ENCODE results near the gene MACF1. TPM values are rescaled to one million over a fixed set of nuclear protein-coding genes. Genes with fewer than 3 reads are reported as not detected.

MACF1 gene
- total RNA-seq, 2 donors from 2014 or later = 107 to 148 TPM

GRCh38 chr1:39436842-39437241 lies 232.3 kb downstream of the MACF1 start:
- H3K27me3 ChIP-seq = no peaks in the 10 kb centered on the region
- no peaks in the 10 kb centered on the region for H3K4me1 ChIP-seq
- no peak for DNase-seq
- H3K9me3 ChIP-seq = no peaks in the 10 kb centered on the region
- no peak for TF ChIP-seq CTCF (IDR thresholded peaks at IDR 0.05)
- intact Hi-C loops (cut with DNase I) = no loop called here
- H3K9ac ChIP-seq (ENCODE audit: low read depth in 2 of 2, low read length in 2 of 2) = no peak overlapping the region
- peaks cover 8% of the 10 kb centered on the region for H3K36me3 ChIP-seq
- H3K27ac ChIP-seq = no peak overlapping the region
- no peak overlapping the region for H3K4me3 ChIP-seq

GRCh38 chr1:39438042-39438441 lies 233.5 kb downstream of the MACF1 start:
- Histone ChIP-seq H3K4me1 (no peaks in the 10 kb centered on the region), H3K27ac (no peak overlapping the region), H3K9me3 (no peaks in the 10 kb centered on the region), H3K9ac (ENCODE audit: low read depth in 2 of 2, low read length in 2 of 2) (no peak overlapping the region), H3K4me3 (no peak overlapping the region), H3K27me3 (no peaks in the 10 kb centered on the region), H3K36me3 (peaks cover 19% of the 10 kb centered on the region)
- intact Hi-C loops (cut with DNase I) = no loop called here
- no peak for DNase-seq
- TF ChIP-seq CTCF (IDR thresholded peaks at IDR 0.05) = no peak

GRCh38 chr1:39440856-39441255 lies 236.4 kb downstream of the MACF1 start:
- no peak for DNase-seq
- Histone ChIP-seq H3K4me1 (no peaks in the 10 kb centered on the region), H3K9me3 (no peaks in the 10 kb centered on the region), H3K36me3 (peaks cover 31% of the 10 kb centered on the region), H3K27ac (no peak overlapping the region), H3K4me3 (no peak overlapping the region), H3K9ac (ENCODE audit: low read depth in 2 of 2, low read length in 2 of 2) (no peak overlapping the region), H3K27me3 (no peaks in the 10 kb centered on the region)
- intact Hi-C loops (cut with DNase I) = no loop called here
- no peak for TF ChIP-seq CTCF (IDR thresholded peaks at IDR 0.05)

GRCh38 chr1:39441797-39442196 lies 237.3 kb downstream of the MACF1 start:
- intact Hi-C loops (cut with DNase I) = no loop called here
- no peaks in the 10 kb centered on the region for H3K9me3 ChIP-seq
- H3K4me1 ChIP-seq = no peaks in the 10 kb centered on the region
- peaks cover 32% of the 10 kb centered on the region for H3K36me3 ChIP-seq
- no peaks in the 10 kb centered on the region for H3K27me3 ChIP-seq
- no peak for TF ChIP-seq CTCF (IDR thresholded peaks at IDR 0.05)
- no peak overlapping the region for H3K4me3 ChIP-seq
- DNase-seq = no peak
- no peak overlapping the region for H3K27ac ChIP-seq
- no peak overlapping the region for H3K9ac ChIP-seq (ENCODE audit: low read depth in 2 of 2, low read length in 2 of 2)

GRCh38 chr1:39445573-39445972 lies 241.1 kb downstream of the MACF1 start:
- no peak overlapping the region for H3K27ac ChIP-seq
- H3K9me3 ChIP-seq = no peaks in the 10 kb centered on the region
- no peaks in the 10 kb centered on the region for H3K27me3 ChIP-seq
- no peak for DNase-seq
- H3K4me3 ChIP-seq = no peak overlapping the region
- intact Hi-C loops (cut with DNase I) = no loop called here
- no peak overlapping the region for H3K9ac ChIP-seq (ENCODE audit: low read depth in 2 of 2, low read length in 2 of 2)
- no peak for TF ChIP-seq CTCF (IDR thresholded peaks at IDR 0.05)
- H3K4me1 ChIP-seq = no peaks in the 10 kb centered on the region
- peaks cover 47% of the 10 kb centered on the region for H3K36me3 ChIP-seq

All from colonic mucosa (tissue), 4 donors.